ENCODE results near the gene SLC34A1. TPM values are rescaled to one million over a fixed set of nuclear protein-coding genes. Genes with fewer than 3 reads are reported as not detected.
"Not testable (repeated sequence)": the region's sequence is repeated elsewhere in the genome, so short reads cannot be mapped to it uniquely, and the experiment has no call there.

The SLC34A1 gene
- total and polyA plus RNA-seq, 5 donors from 2014 or later = 0.20 TPM; not detected in 4

GRCh38 chr5:177339107-177339638 lies 45.1 kb upstream of the SLC34A1 start:
- no peak overlapping the region for H3K27ac Mint-ChIP-seq
- Histone ChIP-seq H3K27ac (ENCODE audit: insufficient read depth, low read length, poor library complexity, severe bottlenecking) (no peak overlapping the region), H3K9me3 (ENCODE audit: control insufficient read depth in 2 of 2, low read length in 2 of 2) (peaks cover 5 to 11% of the 10 kb centered on the region in 2 experiments), H3K4me3 (ENCODE audit: low read depth, low read length) (no peak overlapping the region), H3K4me1 (ENCODE audit: control insufficient read depth, insufficient read depth, low read length, poor library complexity, severe bottlenecking) (no peaks in the 10 kb centered on the region), H3K36me3 (ENCODE audit: control insufficient read depth, insufficient read depth, low read length) (peaks cover 82% of the 10 kb centered on the region), H3K27me3 (ENCODE audit: control insufficient read depth, insufficient read depth, low read length) (no peaks in the 10 kb centered on the region)
- H3K36me3 Mint-ChIP-seq = peaks cover 38% of the 10 kb centered on the region
- H3K27me3 Mint-ChIP-seq = no peaks in the 10 kb centered on the region
- peaks cover 0 to 6% (median 3%) of the 10 kb centered on the region in 7 donors for H3K9me3 Mint-ChIP-seq
- no peak for DNase-seq
- H3K4me1 Mint-ChIP-seq = peaks cover 10 to 22% (median 11%) of the 10 kb centered on the region in 4 donors
- H3K4me3 Mint-ChIP-seq = no peak overlapping the region
- ATAC-seq (ENCODE audit: low read depth in 2 of 2) = no peak

GRCh38 chr5:177343000-177343399 lies 41.2 kb upstream of the SLC34A1 start:
- H3K4me3 ChIP-seq (ENCODE audit: low read depth, low read length); H3K27ac ChIP-seq (ENCODE audit: insufficient read depth, low read length, poor library complexity, severe bottlenecking); H3K27ac Mint-ChIP-seq; ATAC-seq (ENCODE audit: low read depth in 2 of 2); H3K27me3 ChIP-seq (ENCODE audit: control insufficient read depth, insufficient read depth, low read length); H3K4me3 Mint-ChIP-seq; H3K27me3 Mint-ChIP-seq; H3K4me1 ChIP-seq (ENCODE audit: control insufficient read depth, insufficient read depth, low read length, poor library complexity, severe bottlenecking); DNase-seq; H3K9me3 Mint-ChIP-seq: not testable (repeated sequence)
- Histone ChIP-seq H3K9me3 (ENCODE audit: control insufficient read depth in 2 of 2, low read length in 2 of 2) (peaks cover 5 to 11% of the 10 kb centered on the region in 2 experiments), H3K36me3 (ENCODE audit: control insufficient read depth, insufficient read depth, low read length) (peaks cover 69% of the 10 kb centered on the region)
- Mint-ChIP-seq H3K4me1 (peaks cover 17 to 45% (median 22%) of the 10 kb centered on the region in 4 donors), H3K36me3 (peaks cover 24% of the 10 kb centered on the region)

- H3K27ac Mint-ChIP-seq = peak overlapping the region in 1 of 3 donors; percentile 3
- no peak overlapping the region for H3K4me3 ChIP-seq (ENCODE audit: low read depth, low read length)
- no peaks in the 10 kb centered on the region for H3K27me3 ChIP-seq (ENCODE audit: control insufficient read depth, insufficient read depth, low read length)
- H3K36me3 ChIP-seq (ENCODE audit: control insufficient read depth, insufficient read depth, low read length) = peaks cover 61% of the 10 kb centered on the region
- H3K4me1 ChIP-seq (ENCODE audit: control insufficient read depth, insufficient read depth, low read length, poor library complexity, severe bottlenecking) = peaks cover 9% of the 10 kb centered on the region
- peaks cover 0 to 6% (median 3%) of the 10 kb centered on the region in 7 donors for H3K9me3 Mint-ChIP-seq
- DNase-seq = no peak
- peaks cover 17 to 45% (median 22%) of the 10 kb centered on the region in 4 donors for H3K4me1 Mint-ChIP-seq
- no peak overlapping the region for H3K4me3 Mint-ChIP-seq
- no peak for ATAC-seq (ENCODE audit: low read depth in 2 of 2)
- H3K27me3 Mint-ChIP-seq = no peaks in the 10 kb centered on the region
- H3K9me3 ChIP-seq (ENCODE audit: control insufficient read depth in 2 of 2, low read length in 2 of 2) = peaks cover 5 to 11% of the 10 kb centered on the region in 2 experiments
- H3K36me3 Mint-ChIP-seq = peaks cover 24% of the 10 kb centered on the region
- H3K27ac ChIP-seq (ENCODE audit: insufficient read depth, low read length, poor library complexity, severe bottlenecking) = no peak overlapping the region
These were observed 40.5 kb upstream of the SLC34A1 start for GRCh38 chr5:177343777-177344176.

GRCh38 chr5:177344891-177345290 lies 39.3 kb upstream of the SLC34A1 start:
- peaks cover 14 to 50% (median 30%) of the 10 kb centered on the region in 4 donors for H3K4me1 Mint-ChIP-seq
- H3K4me3 Mint-ChIP-seq = no peak overlapping the region
- no peak overlapping the region for H3K27ac ChIP-seq (ENCODE audit: insufficient read depth, low read length, poor library complexity, severe bottlenecking)

GRCh38 chr5:177346820-177347219 lies 37.4 kb upstream of the SLC34A1 start:
- no peak for ATAC-seq (ENCODE audit: low read depth in 2 of 2)
- H3K9me3 Mint-ChIP-seq = no peaks in the 10 kb centered on the region

More at GRCh38 chr5:177344891-177345290, 39.3 kb upstream of the SLC34A1 start:
- Mint-ChIP-seq H3K36me3 (peaks cover 24% of the 10 kb centered on the region), H3K27ac (peak overlapping the region in 1 of 3 donors; percentile 69), H3K27me3 (no peaks in the 10 kb centered on the region), H3K9me3 (peaks cover 0 to 3% (median 1%) of the 10 kb centered on the region in 7 donors)
- ATAC-seq (ENCODE audit: low read depth in 2 of 2) (no peak), DNase-seq (no peak)
- H3K9me3 ChIP-seq (ENCODE audit: control insufficient read depth in 2 of 2, low read length in 2 of 2) = peaks cover 3 to 5% of the 10 kb centered on the region in 2 experiments
- H3K36me3 ChIP-seq (ENCODE audit: control insufficient read depth, insufficient read depth, low read length) = peaks cover 56% of the 10 kb centered on the region
- no peaks in the 10 kb centered on the region for H3K27me3 ChIP-seq (ENCODE audit: control insufficient read depth, insufficient read depth, low read length)
- no peak overlapping the region for H3K4me3 ChIP-seq (ENCODE audit: low read depth, low read length)
- H3K4me1 ChIP-seq (ENCODE audit: control insufficient read depth, insufficient read depth, low read length, poor library complexity, severe bottlenecking) = peaks cover 20% of the 10 kb centered on the region

GRCh38 chr5:177347699-177348098 lies 36.5 kb upstream of the SLC34A1 start:
- ATAC-seq (ENCODE audit: low read depth in 2 of 2) = no peak
- H3K4me3 ChIP-seq (ENCODE audit: low read depth, low read length) = no peak overlapping the region
- H3K36me3 ChIP-seq (ENCODE audit: control insufficient read depth, insufficient read depth, low read length) = peaks cover 37% of the 10 kb centered on the region
- peaks cover 38% of the 10 kb centered on the region for H3K4me1 ChIP-seq (ENCODE audit: control insufficient read depth, insufficient read depth, low read length, poor library complexity, severe bottlenecking)
- DNase-seq = no peak
- H3K4me1 Mint-ChIP-seq = peaks cover 20 to 62% (median 39%) of the 10 kb centered on the region in 4 donors
- H3K27ac ChIP-seq (ENCODE audit: insufficient read depth, low read length, poor library complexity, severe bottlenecking) = no peak overlapping the region
- no peaks in the 10 kb centered on the region for H3K27me3 ChIP-seq (ENCODE audit: control insufficient read depth, insufficient read depth, low read length)
- peak overlapping the region in 1 of 4 donors; percentile 46 for H3K4me3 Mint-ChIP-seq
- H3K27me3 Mint-ChIP-seq = no peaks in the 10 kb centered on the region
- H3K9me3 Mint-ChIP-seq = no peaks in the 10 kb centered on the region
- H3K36me3 Mint-ChIP-seq = peaks cover 14% of the 10 kb centered on the region
- no peaks in the 10 kb centered on the region for H3K9me3 ChIP-seq (ENCODE audit: control insufficient read depth in 2 of 2, low read length in 2 of 2)
- H3K27ac Mint-ChIP-seq = no peak overlapping the region

More at GRCh38 chr5:177346820-177347219, 37.4 kb upstream of the SLC34A1 start:
- Mint-ChIP-seq H3K4me3 (peak overlapping the region in 1 of 4 donors; percentile 46), H3K36me3 (peaks cover 16% of the 10 kb centered on the region), H3K4me1 (peaks cover 17 to 60% (median 37%) of the 10 kb centered on the region in 4 donors), H3K27ac (peak overlapping the region in 2 of 3 donors; percentile 36 to 85), H3K27me3 (no peaks in the 10 kb centered on the region)
- H3K9me3 ChIP-seq (ENCODE audit: control insufficient read depth in 2 of 2, low read length in 2 of 2) = no peaks in the 10 kb centered on the region
- no peaks in the 10 kb centered on the region for H3K27me3 ChIP-seq (ENCODE audit: control insufficient read depth, insufficient read depth, low read length)
- H3K4me3 ChIP-seq (ENCODE audit: low read depth, low read length) = no peak overlapping the region
- no peak for DNase-seq
- H3K4me1 ChIP-seq (ENCODE audit: control insufficient read depth, insufficient read depth, low read length, poor library complexity, severe bottlenecking) = peaks cover 34% of the 10 kb centered on the region
- H3K36me3 ChIP-seq (ENCODE audit: control insufficient read depth, insufficient read depth, low read length) = peaks cover 45% of the 10 kb centered on the region
- H3K27ac ChIP-seq (ENCODE audit: insufficient read depth, low read length, poor library complexity, severe bottlenecking) = no peak overlapping the region

- H3K9me3 Mint-ChIP-seq = no peaks in the 10 kb centered on the region
- ATAC-seq (ENCODE audit: low read depth in 2 of 2) (no peak), DNase-seq (no peak)
- Histone ChIP-seq H3K4me3 (ENCODE audit: low read depth, low read length) (peak overlapping the region; percentile 93), H3K36me3 (ENCODE audit: control insufficient read depth, insufficient read depth, low read length) (peaks cover 29% of the 10 kb centered on the region), H3K4me1 (ENCODE audit: control insufficient read depth, insufficient read depth, low read length, poor library complexity, severe bottlenecking) (peaks cover 38% of the 10 kb centered on the region), H3K27ac (ENCODE audit: insufficient read depth, low read length, poor library complexity, severe bottlenecking) (no peak overlapping the region), H3K27me3 (ENCODE audit: control insufficient read depth, insufficient read depth, low read length) (no peaks in the 10 kb centered on the region), H3K9me3 (ENCODE audit: control insufficient read depth in 2 of 2, low read length in 2 of 2) (no peaks in the 10 kb centered on the region)
- H3K36me3 Mint-ChIP-seq = peaks cover 10% of the 10 kb centered on the region
- no peaks in the 10 kb centered on the region for H3K27me3 Mint-ChIP-seq
- H3K27ac Mint-ChIP-seq = peak overlapping the region in 2 of 3 donors; percentile 20 to 50
- H3K4me3 Mint-ChIP-seq = peak overlapping the region; percentile 83 to 99 (median 92)
- peaks cover 17 to 62% (median 38%) of the 10 kb centered on the region in 4 donors for H3K4me1 Mint-ChIP-seq
These were observed 34.9 kb upstream of the SLC34A1 start for GRCh38 chr5:177349362-177349647.

GRCh38 chr5:177349762-177350161 lies 34.5 kb upstream of the SLC34A1 start:
- peaks cover 28% of the 10 kb centered on the region for H3K36me3 ChIP-seq (ENCODE audit: control insufficient read depth, insufficient read depth, low read length)
- no peaks in the 10 kb centered on the region for H3K27me3 Mint-ChIP-seq
- H3K4me3 ChIP-seq (ENCODE audit: low read depth, low read length) = peak overlapping the region; percentile 93
- H3K4me1 Mint-ChIP-seq = peaks cover 21 to 65% (median 41%) of the 10 kb centered on the region in 4 donors
- no peak overlapping the region for H3K27ac ChIP-seq (ENCODE audit: insufficient read depth, low read length, poor library complexity, severe bottlenecking)
- H3K9me3 ChIP-seq (ENCODE audit: control insufficient read depth in 2 of 2, low read length in 2 of 2) = no peaks in the 10 kb centered on the region
- H3K4me3 Mint-ChIP-seq = peak overlapping the region; percentile 58 to 99 (median 92)
- H3K27me3 ChIP-seq (ENCODE audit: control insufficient read depth, insufficient read depth, low read length) = no peaks in the 10 kb centered on the region
- H3K4me1 ChIP-seq (ENCODE audit: control insufficient read depth, insufficient read depth, low read length, poor library complexity, severe bottlenecking) = peaks cover 38% of the 10 kb centered on the region
- peak overlapping the region; percentile 11 to 53 (median 50) for H3K27ac Mint-ChIP-seq
- no peak for DNase-seq
- ATAC-seq (ENCODE audit: low read depth in 2 of 2) = no peak
- peaks cover 10% of the 10 kb centered on the region for H3K36me3 Mint-ChIP-seq
- H3K9me3 Mint-ChIP-seq = no peaks in the 10 kb centered on the region
